Activated CD4-positive, alpha-beta T cell treated with anti-CD3 and anti-CD28 coated beads, Interleukin-2, amount 50 U/mL, for 24 hours (primary cell): ENCODE measurements around the gene PIP5K1C.

ENCODE experiments used
- DNase-seq, 2 donors: peaks; one replicate each; pipeline ENCODE4 v3.0.0-alpha.2; 2020; ENCODE audit warnings: low read depth in 1 of 2, low spot score in 1 of 2

Gene PIP5K1C, protein sequence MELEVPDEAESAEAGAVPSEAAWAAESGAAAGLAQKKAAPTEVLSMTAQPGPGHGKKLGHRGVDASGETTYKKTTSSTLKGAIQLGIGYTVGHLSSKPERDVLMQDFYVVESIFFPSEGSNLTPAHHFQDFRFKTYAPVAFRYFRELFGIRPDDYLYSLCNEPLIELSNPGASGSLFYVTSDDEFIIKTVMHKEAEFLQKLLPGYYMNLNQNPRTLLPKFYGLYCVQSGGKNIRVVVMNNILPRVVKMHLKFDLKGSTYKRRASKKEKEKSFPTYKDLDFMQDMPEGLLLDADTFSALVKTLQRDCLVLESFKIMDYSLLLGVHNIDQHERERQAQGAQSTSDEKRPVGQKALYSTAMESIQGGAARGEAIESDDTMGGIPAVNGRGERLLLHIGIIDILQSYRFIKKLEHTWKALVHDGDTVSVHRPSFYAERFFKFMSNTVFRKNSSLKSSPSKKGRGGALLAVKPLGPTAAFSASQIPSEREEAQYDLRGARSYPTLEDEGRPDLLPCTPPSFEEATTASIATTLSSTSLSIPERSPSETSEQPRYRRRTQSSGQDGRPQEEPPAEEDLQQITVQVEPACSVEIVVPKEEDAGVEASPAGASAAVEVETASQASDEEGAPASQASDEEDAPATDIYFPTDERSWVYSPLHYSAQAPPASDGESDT

DNA sequence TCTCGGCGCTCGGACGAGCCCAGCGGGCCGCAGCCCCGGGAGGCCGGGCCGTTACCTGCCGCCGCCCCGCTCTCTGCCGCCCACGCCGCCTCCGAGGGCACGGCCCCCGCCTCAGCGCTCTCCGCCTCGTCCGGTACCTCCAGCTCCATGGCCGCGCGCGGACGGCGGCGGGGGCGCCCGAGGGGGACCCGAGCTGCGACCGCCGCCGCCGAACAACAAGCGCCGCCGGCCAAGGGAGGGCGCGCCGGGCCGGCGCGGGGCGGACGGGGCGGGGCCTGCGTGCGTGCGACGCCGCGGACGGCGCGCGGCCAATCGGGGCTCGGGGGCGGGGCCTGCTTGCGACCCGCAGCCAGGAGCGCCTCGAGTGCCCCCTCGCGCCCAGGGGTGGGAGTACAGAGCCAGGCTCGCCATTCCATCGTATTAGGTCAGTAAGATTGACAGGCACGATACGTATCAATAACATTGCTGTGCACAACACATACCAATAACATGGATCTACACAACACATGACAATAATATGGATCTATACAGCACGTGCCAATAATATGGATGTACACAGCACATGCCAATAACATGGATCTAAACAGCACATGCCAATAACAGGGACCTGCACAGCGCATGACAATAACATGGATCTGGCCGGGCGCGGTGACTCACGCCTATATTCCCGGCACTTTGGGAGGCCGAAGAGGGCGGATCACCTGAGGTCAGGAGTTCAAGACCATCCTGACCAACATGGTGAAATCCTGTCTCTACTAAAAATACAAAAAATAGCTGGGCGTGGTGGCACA is at the start of gene PIP5K1C:
Gene PIP5K1C (minus strand): TSS at position 227 of the 791 bp plus-strand sequence. CDS start 78 bp downstream, at position 149.
- DNase-seq = peak; percentile 85 to 89

DNA sequence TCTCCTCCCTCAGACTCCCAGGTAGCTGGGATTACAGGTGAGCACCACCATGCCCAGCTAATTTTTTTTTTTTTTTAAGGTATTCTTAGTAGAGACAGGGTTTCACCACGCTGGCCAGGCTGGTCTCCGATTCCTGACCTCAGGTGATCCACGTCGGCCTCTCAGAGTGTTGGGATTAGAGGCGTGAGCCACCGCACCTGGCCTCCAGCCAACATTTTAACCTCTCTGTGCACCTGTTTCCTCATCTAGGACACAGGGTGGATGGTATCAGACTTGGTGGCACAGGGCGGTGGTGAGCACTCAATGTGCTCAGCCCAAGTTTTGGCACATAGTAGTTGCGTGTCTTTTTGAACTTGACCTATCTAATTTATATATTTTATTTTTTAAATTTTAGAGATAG is 48.7 kb upstream of the PIP5K1C start:
- DNase-seq = no peak

DNA sequence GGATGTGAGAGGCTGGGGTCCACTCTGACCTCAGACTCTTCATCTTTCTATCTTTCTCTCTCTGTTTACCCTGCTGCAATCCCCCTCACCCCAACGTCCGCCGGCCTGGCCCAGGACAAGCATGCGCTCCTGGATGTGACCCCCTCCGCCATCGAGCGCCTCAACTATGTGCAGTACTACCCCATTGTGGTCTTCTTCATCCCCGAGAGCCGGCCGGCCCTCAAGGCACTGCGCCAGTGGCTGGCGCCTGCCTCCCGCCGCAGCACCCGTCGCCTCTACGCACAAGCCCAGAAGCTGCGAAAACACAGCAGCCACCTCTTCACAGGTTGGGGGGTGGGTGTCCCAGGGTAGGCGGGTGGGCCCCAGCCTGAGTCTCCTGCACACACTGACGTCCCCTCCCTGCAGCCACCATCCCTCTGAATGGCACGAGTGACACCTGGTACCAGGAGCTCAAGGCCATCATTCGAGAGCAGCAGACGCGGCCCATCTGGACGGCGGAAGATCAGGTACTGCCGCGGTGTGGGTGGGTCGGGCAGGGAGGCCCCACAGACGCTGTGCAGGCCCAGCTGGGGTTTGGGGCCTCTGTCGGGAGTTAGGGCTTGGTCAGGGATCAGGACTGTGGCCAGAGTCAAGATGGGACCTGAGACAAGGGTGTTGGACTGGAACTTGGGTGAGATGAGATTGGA is 46.2 kb upstream of the PIP5K1C start:
- no peak for DNase-seq

DNA sequence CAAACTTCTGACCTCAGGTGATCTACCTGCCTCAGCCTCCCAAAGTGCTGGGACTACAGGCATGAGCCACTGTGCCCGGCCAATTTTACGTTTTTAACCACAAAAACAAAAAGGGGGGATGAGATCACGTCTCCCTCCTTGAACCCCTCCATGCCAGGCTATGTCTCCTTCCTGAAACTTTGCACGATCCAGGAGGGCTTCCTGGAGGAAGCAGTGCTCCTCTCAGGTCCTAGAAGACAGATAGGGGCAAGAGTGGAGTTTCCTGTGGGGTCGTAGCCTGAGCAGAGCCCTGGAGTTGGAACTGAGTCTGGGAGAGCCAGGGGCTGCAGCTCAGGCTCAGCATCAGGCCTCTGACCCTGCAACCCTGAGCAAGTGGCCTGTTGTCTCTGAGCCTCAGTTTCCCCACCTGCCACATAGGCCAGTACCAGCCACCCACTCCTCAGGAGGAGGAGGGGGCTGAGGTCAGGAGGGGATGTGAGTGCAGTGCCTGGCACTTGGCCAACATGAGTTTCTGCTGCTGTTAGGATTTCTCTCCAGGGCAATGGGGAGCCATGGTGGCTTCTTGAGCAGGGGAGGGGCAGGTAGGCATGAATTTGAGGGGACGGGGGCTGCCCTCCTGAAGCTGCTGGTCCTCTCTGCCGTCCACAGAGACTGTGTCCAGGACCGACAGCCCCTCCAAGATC is 45.2 kb upstream of the PIP5K1C start:
- no peak for DNase-seq

DNA sequence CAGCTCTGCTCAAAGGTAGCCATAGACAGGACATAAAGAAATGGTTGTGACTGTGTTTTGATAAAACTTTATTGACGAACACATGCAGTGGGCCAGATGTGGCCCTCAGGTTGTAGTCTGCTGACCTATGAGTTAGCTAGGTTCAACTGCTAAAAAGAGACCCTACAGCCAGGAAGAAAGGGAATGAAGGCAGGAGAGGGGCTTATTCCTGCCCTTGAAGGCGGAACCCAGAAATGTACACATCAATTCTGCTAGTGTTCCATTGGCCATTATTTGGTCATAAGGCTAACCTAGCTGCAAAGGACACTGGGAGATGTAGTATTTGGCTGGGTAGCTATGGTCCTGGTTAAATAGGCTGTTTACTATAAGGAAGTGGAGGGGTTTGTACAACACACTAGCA is 43.2 kb upstream of the PIP5K1C start:
- no peak for DNase-seq

DNA sequence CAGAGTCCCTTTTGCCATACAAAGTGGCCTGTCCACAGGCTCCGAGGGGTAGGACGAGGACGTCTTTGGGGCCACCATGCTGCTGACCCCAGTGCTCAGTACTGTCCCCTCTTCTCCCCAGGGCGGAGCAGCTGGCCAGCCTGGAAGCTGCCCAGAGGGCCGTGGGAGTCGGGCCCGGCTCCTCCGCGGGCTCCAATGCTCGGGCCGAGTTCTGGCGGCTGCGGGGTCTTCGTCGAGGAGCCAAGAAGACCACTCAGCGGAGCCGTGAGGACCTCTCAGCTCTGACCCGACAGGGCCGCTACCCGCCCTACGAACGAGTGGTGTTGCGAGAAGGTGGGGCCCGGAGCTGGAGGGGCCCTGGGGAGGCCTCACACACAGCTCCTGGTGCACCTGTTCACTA is 40.2 kb upstream of the PIP5K1C start:
- DNase-seq = no peak

DNA sequence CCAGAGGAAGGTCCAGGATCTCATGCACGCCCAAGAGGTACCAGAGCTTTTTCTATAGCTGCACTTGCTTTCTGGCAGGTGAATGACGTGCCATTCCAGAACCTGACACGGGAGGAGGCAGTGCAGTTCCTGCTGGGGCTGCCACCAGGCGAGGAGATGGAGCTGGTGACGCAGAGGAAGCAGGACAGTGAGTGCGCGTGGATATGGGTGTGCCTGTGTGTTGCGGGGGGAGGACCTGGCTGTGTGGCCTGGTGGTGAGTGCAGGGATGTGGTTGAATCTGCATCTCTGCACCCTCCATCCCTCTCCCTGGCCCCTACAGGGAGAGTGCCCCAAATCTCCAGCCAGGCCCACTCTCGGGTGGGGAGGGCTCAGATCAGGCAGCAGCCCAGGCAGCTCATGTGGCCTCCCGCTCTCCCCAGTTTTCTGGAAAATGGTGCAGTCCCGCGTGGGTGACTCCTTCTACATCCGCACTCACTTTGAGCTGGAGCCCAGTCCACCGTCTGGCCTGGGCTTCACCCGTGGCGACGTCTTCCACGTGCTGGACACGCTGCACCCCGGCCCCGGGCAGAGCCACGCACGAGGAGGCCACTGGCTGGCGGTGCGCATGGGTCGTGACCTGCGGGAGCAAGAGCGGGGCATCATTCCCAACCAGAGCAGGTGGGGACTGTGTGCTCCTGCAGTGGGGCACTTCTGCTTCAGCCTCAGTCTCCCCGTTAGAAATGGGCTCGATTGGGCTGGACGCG is 38.4 kb upstream of the PIP5K1C start:
- DNase-seq = no peak

DNA sequence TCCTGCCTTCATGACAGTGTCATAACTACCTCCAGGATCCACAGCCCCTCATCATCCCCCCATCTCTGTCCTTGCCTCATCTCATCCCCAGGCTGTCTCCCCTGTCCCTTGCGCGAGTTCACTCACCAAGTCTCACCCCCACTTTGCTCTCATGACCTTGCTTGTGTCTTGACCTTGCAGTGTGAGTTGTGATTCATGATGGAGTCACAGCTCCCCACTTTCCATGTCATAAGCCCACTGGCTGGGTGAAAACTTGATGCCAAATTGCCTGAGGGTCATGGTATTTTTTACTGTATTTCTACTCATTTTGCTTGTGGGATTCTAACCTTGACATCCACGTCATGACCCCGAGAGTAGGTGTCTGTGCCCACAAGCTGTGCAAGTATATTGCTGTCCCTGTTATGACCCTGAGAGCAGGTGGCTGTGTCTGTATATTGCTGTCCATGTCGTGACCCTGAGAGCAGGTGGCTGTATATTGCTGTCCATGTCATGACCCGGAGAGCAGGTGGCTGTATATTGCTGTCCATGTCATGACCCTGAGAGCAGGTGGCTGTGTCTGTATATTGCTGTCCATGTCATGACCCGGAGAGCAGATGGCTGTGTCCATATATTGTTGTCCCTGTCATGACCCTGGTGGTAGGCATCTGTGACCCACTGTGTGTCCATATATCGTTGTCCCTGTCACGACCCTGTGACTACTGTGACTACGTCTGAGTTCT is 37.4 kb upstream of the PIP5K1C start:
- no peak for DNase-seq

DNA sequence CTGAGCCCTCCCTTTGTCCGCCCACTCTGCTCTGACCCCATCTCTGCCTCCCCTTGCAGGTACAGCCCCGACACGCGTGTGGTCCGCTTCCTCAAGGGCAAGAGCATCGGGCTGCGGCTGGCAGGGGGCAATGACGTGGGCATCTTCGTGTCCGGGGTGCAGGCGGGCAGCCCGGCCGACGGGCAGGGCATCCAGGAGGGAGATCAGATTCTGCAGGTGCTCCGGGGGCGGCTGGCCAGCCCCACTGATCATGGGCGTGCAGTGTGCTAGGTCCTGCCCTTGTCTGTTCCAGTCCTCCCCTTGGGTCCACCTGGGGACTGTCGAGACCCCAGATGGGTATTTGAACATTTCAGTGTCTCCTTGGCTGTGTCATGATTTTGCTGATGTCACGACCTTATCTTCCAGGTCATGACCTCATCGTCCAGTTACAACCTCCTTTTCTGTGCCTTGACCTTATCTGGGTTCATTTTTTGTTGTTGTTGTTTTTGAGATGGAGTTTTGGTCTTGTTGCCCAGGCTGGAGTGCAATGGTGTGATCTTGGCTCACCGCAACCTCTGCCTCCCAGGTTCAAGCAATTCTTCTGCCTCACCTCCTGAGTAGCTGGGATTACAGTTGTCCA is 35.9 kb upstream of the PIP5K1C start:
- DNase-seq = no peak

DNA sequence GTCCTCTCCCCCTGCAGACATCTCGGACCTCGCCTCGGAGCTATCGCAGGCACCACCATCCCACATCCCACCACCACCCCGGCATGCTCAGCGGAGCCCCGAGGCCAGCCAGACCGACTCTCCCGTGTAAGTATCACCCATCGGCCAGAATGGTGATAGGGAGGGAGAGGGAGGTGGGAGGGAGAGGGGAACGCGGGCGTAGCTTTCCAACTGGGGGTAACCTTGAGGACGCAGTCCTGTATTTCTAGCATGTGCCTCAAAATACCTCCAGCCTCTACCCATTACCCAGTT is 34.0 kb upstream of the PIP5K1C start:
- no peak for DNase-seq

DNA sequence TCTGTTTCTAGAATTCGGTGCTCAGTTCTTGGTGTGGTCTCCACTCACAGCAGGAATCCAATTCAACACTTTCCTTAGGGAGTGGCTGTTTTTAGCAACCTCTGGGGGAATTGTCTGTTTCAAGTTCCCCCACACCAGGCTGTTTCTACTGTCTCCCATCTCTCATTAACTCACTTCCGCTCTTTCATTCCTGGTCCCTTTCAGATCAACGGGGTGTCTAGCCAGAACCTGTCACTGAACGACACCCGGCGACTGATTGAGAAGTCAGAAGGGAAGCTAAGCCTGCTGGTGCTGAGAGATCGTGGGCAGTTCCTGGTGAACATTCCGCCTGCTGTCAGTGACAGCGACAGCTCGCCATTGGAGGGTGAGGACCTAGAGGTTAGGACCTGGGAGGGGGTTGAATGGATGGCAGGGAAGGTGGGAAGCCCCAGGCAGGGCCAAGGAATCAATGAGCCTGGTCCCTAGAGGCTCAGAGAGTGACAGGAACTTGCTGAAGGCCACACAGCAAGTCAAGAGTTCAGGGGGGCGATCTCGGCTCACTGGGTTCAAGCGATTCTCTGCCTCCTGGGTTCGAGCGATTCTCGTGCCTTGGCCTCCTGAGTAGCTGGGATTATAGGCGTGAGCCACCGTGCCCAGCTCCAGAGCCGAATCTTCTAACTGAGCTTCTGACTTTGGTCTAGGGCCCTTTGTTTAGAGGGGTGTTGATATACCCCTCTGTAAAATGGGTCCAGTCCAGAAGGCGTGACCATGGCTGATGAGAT is 33.5 kb upstream of the PIP5K1C start:
- DNase-seq = no peak

DNA sequence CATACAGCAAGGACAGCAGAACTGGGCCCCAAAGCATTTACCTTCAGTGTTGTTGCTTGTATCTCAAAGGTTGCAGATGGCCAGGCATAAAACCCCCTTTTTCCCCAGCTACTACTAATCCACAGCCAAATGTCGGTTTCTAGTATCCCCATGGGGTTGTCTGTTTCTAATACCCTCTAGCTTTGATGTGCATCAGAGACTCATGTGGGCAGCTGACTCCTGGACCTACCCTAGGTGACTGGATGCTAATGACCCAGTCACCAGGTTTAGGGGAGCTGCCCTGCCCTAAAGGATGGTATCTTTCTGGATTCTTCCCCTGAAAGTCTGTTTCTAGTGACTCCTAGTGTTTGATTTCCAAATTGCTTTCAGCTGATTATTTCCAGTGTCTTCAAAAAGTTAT is 31.8 kb upstream of the PIP5K1C start:
- DNase-seq = no peak

DNA sequence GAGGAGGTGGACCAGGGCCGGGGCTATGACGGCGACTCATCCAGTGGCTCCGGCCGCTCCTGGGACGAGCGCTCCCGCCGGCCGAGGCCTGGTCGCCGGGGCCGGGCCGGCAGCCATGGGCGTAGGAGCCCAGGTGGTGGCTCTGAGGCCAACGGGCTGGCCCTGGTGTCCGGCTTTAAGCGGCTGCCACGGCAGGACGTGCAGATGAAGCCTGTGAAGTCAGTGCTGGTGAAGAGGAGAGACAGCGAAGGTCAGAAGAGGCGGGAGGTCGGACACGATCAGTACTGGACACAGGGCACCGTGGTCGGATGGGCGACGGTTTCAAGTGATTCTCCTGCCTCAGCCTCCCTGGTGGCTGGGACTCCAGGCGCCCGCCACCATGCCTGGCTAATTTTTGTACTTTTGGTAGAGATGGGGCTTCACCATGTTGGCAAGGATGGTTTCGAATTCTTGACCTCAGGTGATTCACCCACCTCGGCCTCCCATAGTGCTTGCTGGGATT is 30.2 kb upstream of the PIP5K1C start:
- DNase-seq = no peak

DNA sequence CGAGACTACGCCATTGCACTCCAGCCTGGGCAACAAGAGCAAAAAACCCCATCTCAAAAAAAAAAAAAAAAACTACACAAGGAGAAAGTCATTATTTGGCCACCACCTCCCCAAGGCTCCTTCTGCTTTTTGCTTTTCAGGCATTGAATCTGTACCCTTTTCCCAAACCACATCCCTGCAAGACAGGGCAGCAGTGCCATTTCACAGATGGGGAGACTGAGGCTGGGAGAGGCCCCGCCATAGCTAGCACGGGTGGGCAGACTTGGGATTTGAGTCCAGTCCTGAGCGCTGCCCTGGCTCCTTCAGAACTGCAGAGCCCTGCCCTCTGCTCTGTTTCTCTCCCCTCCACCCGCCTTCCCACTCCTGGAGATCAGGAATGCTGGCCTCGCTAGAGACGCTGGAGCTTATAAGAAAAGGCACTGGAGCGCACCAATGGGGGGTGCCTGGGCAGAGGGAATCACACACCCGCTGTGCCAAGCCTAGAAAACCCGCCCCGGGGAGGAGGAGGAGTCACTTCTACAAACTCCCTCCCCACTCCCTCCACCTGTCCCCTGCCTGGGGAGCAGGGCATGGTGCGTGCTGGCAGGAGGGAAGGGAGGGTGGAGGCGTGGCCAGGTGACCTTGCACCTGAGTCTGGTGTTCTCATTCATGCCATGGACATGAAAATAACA is 25.5 kb upstream of the PIP5K1C start:
- no peak for DNase-seq

DNA sequence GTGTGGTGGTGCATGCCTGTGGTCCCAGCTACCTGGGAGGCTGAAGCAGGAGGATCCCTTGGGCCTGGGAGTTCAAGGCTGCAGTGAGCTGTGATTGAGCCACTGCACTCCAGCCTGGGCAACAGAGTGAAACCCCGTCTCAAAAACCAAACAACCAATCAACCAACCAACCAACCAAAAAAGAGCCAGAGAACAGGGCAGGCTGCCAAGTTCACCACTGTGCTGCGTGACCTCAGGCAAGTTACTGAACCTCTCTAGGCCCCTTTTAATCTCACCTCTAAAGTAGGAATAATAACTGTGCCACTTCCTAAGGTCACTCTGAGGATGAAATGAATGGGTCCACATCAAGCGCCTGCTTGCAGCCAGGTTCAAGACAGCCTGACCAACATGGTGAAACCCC is 24.9 kb upstream of the PIP5K1C start:
- no peak for DNase-seq

DNA sequence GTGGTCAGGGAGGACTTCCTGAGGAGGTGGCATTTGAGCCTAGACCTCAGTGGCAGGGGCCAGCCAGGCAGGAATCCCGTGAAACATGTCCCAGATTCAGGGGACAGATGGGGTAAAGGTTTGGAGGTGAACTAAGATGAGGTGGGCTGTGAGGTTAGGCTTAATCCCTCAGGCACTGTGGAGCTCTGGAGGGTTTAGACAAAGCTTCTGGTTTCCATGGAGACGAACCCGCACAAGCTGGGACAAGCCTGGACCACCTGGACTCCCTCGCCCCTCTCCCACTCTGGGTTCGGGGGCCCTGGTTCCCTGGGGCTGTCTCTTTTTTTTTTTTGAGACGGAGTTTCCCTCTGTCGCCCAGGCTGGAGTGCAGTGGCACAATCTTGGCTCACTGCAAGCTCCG is 23.6 kb upstream of the PIP5K1C start:
- DNase-seq = no peak

DNA sequence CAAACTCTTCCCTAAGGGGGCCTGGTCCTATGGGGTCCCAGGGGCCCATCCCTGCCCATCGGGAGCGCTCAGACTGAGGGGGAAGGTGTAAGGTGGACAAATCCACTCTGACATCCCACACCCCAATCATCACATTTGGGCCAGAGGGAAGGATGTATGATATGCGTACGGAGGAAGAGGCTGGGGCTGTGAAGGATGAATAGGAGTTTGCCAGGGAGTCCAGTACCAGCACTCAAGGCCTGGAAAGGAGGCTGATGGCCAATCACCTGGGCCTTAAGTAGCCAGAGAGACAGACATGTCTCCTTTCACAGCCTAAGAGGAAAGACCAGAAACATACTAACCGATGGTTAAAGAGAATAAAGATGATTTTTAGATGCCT is 22.8 kb upstream of the PIP5K1C start:
- no peak for DNase-seq
